GM12891 (cell line): ENCODE measurements around the gene ASB4. TPM values are rescaled to one million over a fixed set of nuclear protein-coding genes. Genes with fewer than 3 reads are reported as not detected.
"Not testable (repeated sequence)": the region's sequence is repeated elsewhere in the genome, so short reads cannot be mapped to it uniquely, and the experiment has no call there.

Source experiments
- DNase-seq: peaks from one replicate; pipeline ENCODE4 v3.0.0; 2011; ENCODE audit warnings: low spot score; ENCODE audit not compliant: insufficient read length
- FAIRE-seq: peaks from 2 replicates; lab custom pipeline; 2011; peaks lifted over from hg19 to GRCh38; lab: Jason Lieb, UNC
- PAX5 ChIP-seq: IDR thresholded peaks from 2 replicates; pipeline ENCODE4 v1.6.1; 2011; ENCODE audit warnings: low read length, moderate library complexity, mild to moderate bottlenecking; ENCODE audit not compliant: insufficient read depth, severe bottlenecking
- POLR2A ChIP-seq: IDR thresholded peaks from 2 replicates; pipeline ENCODE4 v1.6.1; 2011; ENCODE audit warnings: low read depth, low read length, control low read depth
- POLR2AphosphoS5 ChIP-seq: IDR thresholded peaks from 2 replicates; pipeline ENCODE4 v1.6.1; 2011; ENCODE audit warnings: low read depth, low read length, control low read depth
- POU2F2 ChIP-seq: IDR thresholded peaks from 2 replicates; pipeline ENCODE4 v1.6.1; 2011; ENCODE audit warnings: low read depth, mild to moderate bottlenecking, control low read depth, low read length, moderate library complexity
- SPI1 ChIP-seq: IDR thresholded peaks from 2 replicates; pipeline ENCODE4 v1.6.1; 2011; ENCODE audit warnings: low read depth, low read length, control low read depth
- TAF1 ChIP-seq: IDR thresholded peaks from 2 replicates; pipeline ENCODE4 v1.6.1; 2011; ENCODE audit warnings: low read depth, low read length, control low read depth
- polyA plus RNA-seq: library from polyadenylated mRNA; unstranded; fragments of >200 nt; gene quantifications from one replicate; pipeline ENCODE4 v1.2.1, GENCODE V29; 2012; ENCODE audit warnings: low read depth, missing spikeins, inconsistent platforms; ENCODE audit not compliant: missing spikeins

The ASB4 gene, protein sequence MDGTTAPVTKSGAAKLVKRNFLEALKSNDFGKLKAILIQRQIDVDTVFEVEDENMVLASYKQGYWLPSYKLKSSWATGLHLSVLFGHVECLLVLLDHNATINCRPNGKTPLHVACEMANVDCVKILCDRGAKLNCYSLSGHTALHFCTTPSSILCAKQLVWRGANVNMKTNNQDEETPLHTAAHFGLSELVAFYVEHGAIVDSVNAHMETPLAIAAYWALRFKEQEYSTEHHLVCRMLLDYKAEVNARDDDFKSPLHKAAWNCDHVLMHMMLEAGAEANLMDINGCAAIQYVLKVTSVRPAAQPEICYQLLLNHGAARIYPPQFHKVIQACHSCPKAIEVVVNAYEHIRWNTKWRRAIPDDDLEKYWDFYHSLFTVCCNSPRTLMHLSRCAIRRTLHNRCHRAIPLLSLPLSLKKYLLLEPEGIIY
- not detected for polyA plus RNA-seq

DNA sequence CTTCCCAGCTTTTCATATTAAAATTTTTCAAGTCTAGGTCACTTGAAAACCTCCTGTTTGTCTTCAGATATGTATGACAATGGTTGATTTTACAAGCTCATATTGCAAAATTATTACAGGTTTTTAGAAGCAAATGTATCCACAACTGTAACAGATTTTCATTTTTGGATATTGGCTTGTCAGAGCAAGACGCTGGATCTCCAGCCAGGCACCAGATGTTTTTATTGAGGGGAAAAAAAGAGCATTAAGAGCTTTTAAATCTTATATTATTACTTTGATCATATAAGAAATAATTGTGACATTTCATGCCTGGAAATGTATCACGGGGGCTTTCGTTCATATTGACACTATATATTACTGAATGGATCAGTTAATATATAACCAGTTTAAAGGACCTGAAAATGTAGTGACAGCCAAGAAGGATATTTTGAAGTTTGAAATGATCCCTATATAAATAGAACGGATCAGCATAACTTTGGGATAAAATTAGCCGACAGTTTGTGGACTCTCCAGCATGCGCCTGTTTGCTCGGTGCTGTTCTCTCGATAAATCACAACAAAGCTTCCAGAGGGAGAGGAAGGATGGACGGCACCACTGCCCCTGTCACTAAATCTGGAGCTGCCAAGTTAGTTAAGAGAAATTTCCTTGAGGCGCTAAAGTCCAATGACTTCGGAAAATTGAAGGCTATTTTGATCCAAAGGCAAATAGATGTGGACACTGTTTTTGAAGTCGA lies at the start of gene ASB4:
Gene ASB4, plus strand, starts transcription at position 553 of the 733 bp plus-strand sequence. Its CDS starts 29 bp downstream, at position 582.
- no peak for TF ChIP-seq POU2F2
- no peak for TF ChIP-seq PAX5
- no peak for TF ChIP-seq SPI1
- no peak for TF ChIP-seq TAF1
- no peak for TF ChIP-seq POLR2AphosphoS5
- TF ChIP-seq POLR2A: no peak
- FAIRE-seq: no peak

DNA sequence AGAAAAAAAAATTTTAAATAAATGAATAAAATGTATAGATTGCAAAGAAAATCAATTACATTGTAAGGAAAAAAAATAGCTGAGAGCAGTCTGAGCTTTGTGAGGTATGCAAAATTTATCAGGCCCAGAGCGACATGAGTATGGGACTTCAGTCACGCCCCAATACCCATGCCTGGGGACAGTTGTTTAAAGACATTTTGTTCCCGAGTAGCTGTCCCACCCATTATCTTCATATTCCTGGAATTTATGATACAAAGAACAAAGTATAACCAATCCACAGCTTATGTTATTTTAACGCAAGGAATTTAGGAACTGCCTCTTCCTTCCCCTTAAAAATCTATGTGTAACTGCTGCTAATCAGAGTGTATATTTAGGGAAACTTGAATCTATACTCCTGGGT lies 49.3 kb upstream of the ASB4 start:
- no peak for FAIRE-seq
- no peak for DNase-seq
- TF ChIP-seq TAF1 (no peak), SPI1 (no peak), POLR2A (no peak), PAX5 (no peak), POU2F2 (no peak), POLR2AphosphoS5 (no peak)

More for the DNA sequence above, at the start of gene ASB4:
- no peak for DNase-seq

DNA sequence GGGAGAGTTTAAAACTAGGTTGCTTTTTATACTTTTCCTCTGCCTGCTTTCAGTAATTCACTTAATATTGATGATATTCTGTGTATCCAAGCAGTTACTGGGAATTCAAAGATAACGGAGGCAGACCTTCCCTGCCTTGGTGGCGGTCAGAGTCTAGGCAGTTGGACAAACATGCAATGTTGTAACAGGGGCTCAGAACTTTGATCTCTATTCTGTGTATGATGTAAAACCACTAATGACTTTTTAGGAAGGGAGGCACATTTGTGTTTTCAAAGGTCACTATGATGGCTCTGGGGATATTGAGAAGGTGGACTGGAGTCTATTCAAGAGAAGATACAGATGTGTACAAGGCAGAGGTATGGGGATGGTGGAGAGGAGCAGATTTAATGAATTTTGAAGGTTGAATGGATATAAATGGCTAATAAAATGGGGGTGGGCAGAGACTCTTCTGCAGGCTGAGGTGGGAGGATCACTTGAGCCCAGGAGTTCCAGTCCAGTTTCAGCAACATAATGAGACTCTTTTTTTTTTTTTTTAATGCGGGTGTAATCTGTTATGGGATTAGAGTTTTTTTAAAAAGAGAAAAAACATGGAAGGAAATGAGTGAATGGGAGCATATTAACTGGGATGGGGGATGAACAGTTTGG lies 45.2 kb upstream of the ASB4 start:
- no peak for DNase-seq
- TF ChIP-seq SPI1 (no peak), POU2F2 (no peak), PAX5 (no peak), POLR2A (no peak), POLR2AphosphoS5 (no peak), TAF1 (no peak)
- FAIRE-seq: no peak

DNA sequence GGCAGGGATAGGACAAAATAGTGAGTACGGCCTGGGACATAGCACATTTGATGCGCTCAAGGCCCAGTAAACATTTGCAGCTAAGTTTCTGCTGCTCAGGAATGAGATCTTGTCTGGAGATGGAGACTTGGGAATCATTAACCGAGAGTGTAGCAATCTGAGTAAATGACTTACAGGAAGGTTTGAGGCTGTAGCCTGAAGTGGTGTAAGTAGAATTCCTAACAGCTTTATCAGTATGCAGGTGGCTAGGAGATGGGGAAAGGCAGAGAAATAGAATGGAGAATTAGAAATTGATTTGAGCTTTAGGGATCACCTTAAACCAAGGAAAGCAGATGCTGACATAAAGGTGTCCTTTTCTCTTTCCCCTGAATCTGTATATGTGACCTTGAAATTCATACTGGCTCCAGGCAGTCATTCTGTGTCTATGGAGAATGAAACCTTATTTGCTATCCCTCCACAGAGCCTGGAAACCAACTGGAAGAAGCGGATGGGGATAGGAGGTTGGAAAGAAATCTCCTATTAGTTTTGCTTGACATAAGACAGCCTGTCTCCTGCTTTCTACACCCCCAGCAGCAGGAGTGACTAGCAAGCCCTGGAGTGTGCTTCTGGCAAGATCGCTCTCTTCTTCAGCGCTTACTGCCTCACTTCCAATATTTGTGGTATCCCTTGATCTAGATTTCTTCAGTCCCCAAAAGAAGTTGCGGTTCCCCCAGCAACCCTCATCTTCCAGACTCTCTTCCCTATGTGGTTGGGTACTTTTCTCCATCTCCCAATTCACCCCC lies 44.5 kb upstream of the ASB4 start:
- DNase-seq (no peak), FAIRE-seq (no peak)
- no peak for TF ChIP-seq SPI1
- no peak for TF ChIP-seq POU2F2
- no peak for TF ChIP-seq TAF1
- TF ChIP-seq POLR2AphosphoS5: no peak
- TF ChIP-seq PAX5: no peak
- no peak for TF ChIP-seq POLR2A

DNA sequence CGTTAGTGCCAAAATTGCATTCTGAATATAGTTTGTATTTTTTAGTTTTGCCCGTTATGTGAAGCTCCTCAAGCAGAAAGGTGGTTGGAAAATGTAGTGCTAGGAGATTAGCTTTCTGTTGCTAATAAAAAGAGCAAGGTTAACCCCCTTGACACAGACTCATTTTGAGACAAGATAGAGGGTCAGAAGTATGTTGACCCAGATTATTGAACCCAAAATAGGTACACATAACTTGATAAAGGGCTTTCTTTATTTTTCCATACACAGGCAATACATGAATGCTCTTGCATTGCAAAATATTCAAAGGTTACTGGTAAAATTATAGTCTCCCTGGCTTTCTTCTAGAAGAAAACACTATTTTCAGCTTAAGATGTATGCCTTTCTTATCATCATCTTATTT lies 40.9 kb upstream of the ASB4 start:
- DNase-seq: no peak
- TF ChIP-seq SPI1: no peak
- TF ChIP-seq POU2F2: no peak
- TF ChIP-seq TAF1: no peak
- no peak for TF ChIP-seq POLR2AphosphoS5
- TF ChIP-seq PAX5: no peak
- no peak for TF ChIP-seq POLR2A
- FAIRE-seq: no peak

DNA sequence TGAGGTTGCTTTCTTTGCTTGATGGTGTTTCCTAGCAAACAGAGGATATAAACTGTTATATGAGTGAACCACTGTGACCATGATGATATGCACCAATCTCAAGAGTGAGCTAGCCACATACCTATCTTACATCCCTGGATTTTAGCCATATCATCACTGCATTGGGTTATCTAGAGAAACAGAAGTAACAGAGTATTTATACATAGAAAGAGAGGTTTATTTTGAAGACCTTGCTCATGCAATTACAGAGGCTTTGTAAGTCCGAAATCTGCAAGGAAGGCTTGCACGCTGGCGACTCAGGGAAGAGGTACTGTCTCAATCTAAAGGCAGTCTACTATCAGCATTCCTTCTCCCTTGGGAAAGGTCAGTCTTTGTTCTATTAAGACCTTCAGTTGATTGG lies 39.1 kb upstream of the ASB4 start:
- TF ChIP-seq SPI1: no peak
- TF ChIP-seq POLR2A: no peak
- no peak for TF ChIP-seq TAF1
- no peak for TF ChIP-seq PAX5
- no peak for TF ChIP-seq POU2F2
- TF ChIP-seq POLR2AphosphoS5: no peak
- no peak for FAIRE-seq
- no peak for DNase-seq

DNA sequence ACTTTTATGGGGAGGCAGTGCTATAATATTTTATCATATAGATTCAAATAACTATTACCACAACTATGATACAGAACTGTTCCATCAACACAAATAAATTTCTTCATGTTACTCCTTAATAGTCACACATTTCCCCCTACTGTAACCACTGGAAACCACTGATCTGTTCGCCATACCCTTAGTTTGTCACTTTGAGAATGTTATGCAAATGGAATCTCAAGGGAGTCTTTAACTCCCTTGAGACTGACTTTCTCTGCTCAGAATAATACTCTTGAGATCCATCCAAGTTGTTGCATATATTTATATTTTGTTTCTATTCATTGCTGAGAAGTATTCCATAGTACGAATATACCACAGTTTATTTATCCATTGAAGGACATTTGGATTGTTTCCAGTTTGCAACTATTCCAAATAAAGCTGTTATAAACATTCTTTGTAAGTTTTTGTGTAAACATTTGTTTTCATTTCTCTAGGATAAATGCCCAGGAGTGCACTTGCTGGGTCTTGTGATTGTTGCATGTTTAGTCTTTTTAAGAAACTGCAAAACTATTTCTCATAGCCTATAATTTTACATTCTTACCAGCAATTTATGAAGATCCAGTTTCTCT lies 31.2 kb upstream of the ASB4 start:
- DNase-seq: no peak
- TF ChIP-seq POLR2AphosphoS5: no peak
- no peak for TF ChIP-seq SPI1
- TF ChIP-seq POU2F2: no peak
- no peak for TF ChIP-seq PAX5
- no peak for TF ChIP-seq TAF1
- no peak for TF ChIP-seq POLR2A
- no peak for FAIRE-seq

DNA sequence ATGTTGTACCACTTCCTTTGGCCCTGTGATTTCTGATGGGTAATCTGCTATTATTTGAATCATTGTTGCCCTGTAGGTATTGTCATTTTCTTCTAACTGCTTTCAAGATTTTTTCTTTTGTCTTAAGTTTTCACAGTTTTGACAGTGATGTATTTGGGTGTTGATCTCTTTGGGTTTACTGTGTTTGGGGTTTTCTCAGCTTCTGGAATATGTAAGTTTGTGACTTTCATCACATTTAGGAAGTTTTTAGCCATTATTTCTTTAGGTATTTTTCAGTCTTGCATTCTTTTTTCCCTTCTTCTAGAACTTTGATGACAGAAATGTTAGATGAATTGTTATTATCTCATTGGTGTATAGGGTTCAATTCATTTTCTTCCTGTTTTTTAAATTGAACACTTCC lies 27.8 kb upstream of the ASB4 start:
- TF ChIP-seq PAX5 (no peak), SPI1 (no peak), POLR2A (no peak), TAF1 (no peak), POU2F2 (no peak), POLR2AphosphoS5 (no peak)
- DNase-seq: no peak
- FAIRE-seq: no peak

DNA sequence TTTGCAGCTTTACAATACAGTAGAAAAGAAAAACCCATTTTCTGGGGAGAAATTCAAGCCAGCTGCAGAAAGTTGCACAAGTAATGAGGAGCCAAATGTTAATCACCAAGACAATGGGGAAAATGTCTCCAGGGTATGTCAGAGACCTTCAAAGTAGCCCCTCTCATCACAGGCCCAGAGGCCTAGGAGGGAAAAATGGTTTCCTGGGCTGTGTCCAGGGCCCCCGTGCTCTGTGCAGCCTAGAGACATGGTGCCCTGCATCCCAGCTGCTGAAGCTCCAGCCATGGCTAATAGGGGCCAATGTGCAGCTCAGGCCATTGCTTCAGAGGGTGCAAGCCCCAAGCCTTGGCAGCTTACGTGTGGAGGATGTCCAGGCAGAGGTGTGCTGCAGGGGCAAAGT lies 25.1 kb upstream of the ASB4 start:
- not testable (repeated sequence) for DNase-seq, FAIRE-seq
